ENCODE measurements around the gene SNX19.

The SNX19 gene

GRCh38 chr11:130874955-130875531, 41.2 kb downstream of the SNX19 start:
- Histone ChIP-seq H3K27me3 (ENCODE audit: control insufficient read depth in 2 of 2, insufficient read depth in 2 of 2, low read length in 2 of 2) (no peaks in the 10 kb centered on the region), H3K9ac (ENCODE audit: low read depth in 1 of 2, low read length in 2 of 2) (no peak overlapping the region), H3K4me3 (ENCODE audit: low read length in 2 of 2) (no peak overlapping the region), H3K36me3 (ENCODE audit: control insufficient read depth in 2 of 2, insufficient read depth in 2 of 2, low read length in 2 of 2) (peaks cover 49 to 58% of the 10 kb centered on the region in 2 donors), H3K27ac (ENCODE audit: low read depth in 2 of 2, low read length in 2 of 2) (no peak overlapping the region), H3K4me1 (ENCODE audit: control insufficient read depth in 2 of 2, insufficient read depth in 2 of 2, low read length in 2 of 2) (no peaks in the 10 kb centered on the region), H3K9me3 (ENCODE audit: control insufficient read depth in 2 of 2, low read length in 2 of 2) (no peaks in the 10 kb centered on the region)

- Histone ChIP-seq H3K9me3 (ENCODE audit: control insufficient read depth in 2 of 2, low read length in 2 of 2) (no peaks in the 10 kb centered on the region), H3K9ac (ENCODE audit: low read depth in 1 of 2, low read length in 2 of 2) (no peak overlapping the region), H3K36me3 (ENCODE audit: control insufficient read depth in 2 of 2, insufficient read depth in 2 of 2, low read length in 2 of 2) (peaks cover 46 to 57% of the 10 kb centered on the region in 2 donors), H3K27me3 (ENCODE audit: control insufficient read depth in 2 of 2, insufficient read depth in 2 of 2, low read length in 2 of 2) (no peaks in the 10 kb centered on the region), H3K4me3 (ENCODE audit: low read length in 2 of 2) (no peak overlapping the region), H3K27ac (ENCODE audit: low read depth in 2 of 2, low read length in 2 of 2) (no peak overlapping the region), H3K4me1 (ENCODE audit: control insufficient read depth in 2 of 2, insufficient read depth in 2 of 2, low read length in 2 of 2) (no peaks in the 10 kb centered on the region)
Observed at GRCh38 chr11:130874396-130874795, 41.9 kb downstream of the SNX19 start.

- H3K27me3 ChIP-seq (ENCODE audit: control insufficient read depth in 2 of 2, insufficient read depth in 2 of 2, low read length in 2 of 2): no peaks in the 10 kb centered on the region
- no peaks in the 10 kb centered on the region for H3K9me3 ChIP-seq (ENCODE audit: control insufficient read depth in 2 of 2, low read length in 2 of 2)
- no peak overlapping the region for H3K4me3 ChIP-seq (ENCODE audit: low read length in 2 of 2)
- H3K36me3 ChIP-seq (ENCODE audit: control insufficient read depth in 2 of 2, insufficient read depth in 2 of 2, low read length in 2 of 2): peaks cover 40 to 51% of the 10 kb centered on the region in 2 donors
- H3K4me1 ChIP-seq (ENCODE audit: control insufficient read depth in 2 of 2, insufficient read depth in 2 of 2, low read length in 2 of 2): no peaks in the 10 kb centered on the region
- H3K9ac ChIP-seq (ENCODE audit: low read depth in 1 of 2, low read length in 2 of 2): no peak overlapping the region
- no peak overlapping the region for H3K27ac ChIP-seq (ENCODE audit: low read depth in 2 of 2, low read length in 2 of 2)
Observed at GRCh38 chr11:130873761-130874160, 42.5 kb downstream of the SNX19 start.

- H3K4me3 ChIP-seq (ENCODE audit: low read length in 2 of 2): no peak overlapping the region
- no peaks in the 10 kb centered on the region for H3K27me3 ChIP-seq (ENCODE audit: control insufficient read depth in 2 of 2, insufficient read depth in 2 of 2, low read length in 2 of 2)
- H3K27ac ChIP-seq (ENCODE audit: low read depth in 2 of 2, low read length in 2 of 2): no peak overlapping the region
- H3K36me3 ChIP-seq (ENCODE audit: control insufficient read depth in 2 of 2, insufficient read depth in 2 of 2, low read length in 2 of 2): peaks cover 32 to 43% of the 10 kb centered on the region in 2 donors
- H3K9ac ChIP-seq (ENCODE audit: low read depth in 1 of 2, low read length in 2 of 2): no peak overlapping the region
- no peaks in the 10 kb centered on the region for H3K4me1 ChIP-seq (ENCODE audit: control insufficient read depth in 2 of 2, insufficient read depth in 2 of 2, low read length in 2 of 2)
- no peaks in the 10 kb centered on the region for H3K9me3 ChIP-seq (ENCODE audit: control insufficient read depth in 2 of 2, low read length in 2 of 2)
Observed at GRCh38 chr11:130872981-130873380, 43.3 kb downstream of the SNX19 start.

- no peak overlapping the region for H3K9ac ChIP-seq (ENCODE audit: low read depth in 1 of 2, low read length in 2 of 2)
- peaks cover 31 to 38% of the 10 kb centered on the region in 2 donors for H3K36me3 ChIP-seq (ENCODE audit: control insufficient read depth in 2 of 2, insufficient read depth in 2 of 2, low read length in 2 of 2)
- H3K27ac ChIP-seq (ENCODE audit: low read depth in 2 of 2, low read length in 2 of 2): no peak overlapping the region
Observed at GRCh38 chr11:130872513-130872912, 43.8 kb downstream of the SNX19 start.

GRCh38 chr11:130872102-130872501, 44.2 kb downstream of the SNX19 start:
- Histone ChIP-seq H3K27ac (ENCODE audit: low read depth in 2 of 2, low read length in 2 of 2) (no peak overlapping the region), H3K9me3 (ENCODE audit: control insufficient read depth in 2 of 2, low read length in 2 of 2) (no peaks in the 10 kb centered on the region), H3K9ac (ENCODE audit: low read depth in 1 of 2, low read length in 2 of 2) (no peak overlapping the region), H3K4me1 (ENCODE audit: control insufficient read depth in 2 of 2, insufficient read depth in 2 of 2, low read length in 2 of 2) (no peaks in the 10 kb centered on the region), H3K36me3 (ENCODE audit: control insufficient read depth in 2 of 2, insufficient read depth in 2 of 2, low read length in 2 of 2) (peaks cover 29 to 34% of the 10 kb centered on the region in 2 donors), H3K4me3 (ENCODE audit: low read length in 2 of 2) (no peak overlapping the region), H3K27me3 (ENCODE audit: control insufficient read depth in 2 of 2, insufficient read depth in 2 of 2, low read length in 2 of 2) (no peaks in the 10 kb centered on the region)

More at GRCh38 chr11:130872513-130872912, 43.8 kb downstream of the SNX19 start:
- Histone ChIP-seq H3K4me1 (ENCODE audit: control insufficient read depth in 2 of 2, insufficient read depth in 2 of 2, low read length in 2 of 2) (no peaks in the 10 kb centered on the region), H3K27me3 (ENCODE audit: control insufficient read depth in 2 of 2, insufficient read depth in 2 of 2, low read length in 2 of 2) (no peaks in the 10 kb centered on the region), H3K9me3 (ENCODE audit: control insufficient read depth in 2 of 2, low read length in 2 of 2) (no peaks in the 10 kb centered on the region), H3K4me3 (ENCODE audit: low read length in 2 of 2) (no peak overlapping the region)

- H3K27me3 ChIP-seq (ENCODE audit: control insufficient read depth in 2 of 2, insufficient read depth in 2 of 2, low read length in 2 of 2): no peaks in the 10 kb centered on the region
- no peak overlapping the region for H3K9ac ChIP-seq (ENCODE audit: low read depth in 1 of 2, low read length in 2 of 2)
- H3K36me3 ChIP-seq (ENCODE audit: control insufficient read depth in 2 of 2, insufficient read depth in 2 of 2, low read length in 2 of 2): peaks cover 24 to 30% of the 10 kb centered on the region in 2 donors
- no peaks in the 10 kb centered on the region for H3K4me1 ChIP-seq (ENCODE audit: control insufficient read depth in 2 of 2, insufficient read depth in 2 of 2, low read length in 2 of 2)
- H3K4me3 ChIP-seq (ENCODE audit: low read length in 2 of 2): no peak overlapping the region
- H3K27ac ChIP-seq (ENCODE audit: low read depth in 2 of 2, low read length in 2 of 2): no peak overlapping the region
- no peaks in the 10 kb centered on the region for H3K9me3 ChIP-seq (ENCODE audit: control insufficient read depth in 2 of 2, low read length in 2 of 2)
Observed at GRCh38 chr11:130871616-130872015, 44.7 kb downstream of the SNX19 start.

- H3K27ac ChIP-seq (ENCODE audit: low read depth in 2 of 2, low read length in 2 of 2): no peak overlapping the region
- H3K36me3 ChIP-seq (ENCODE audit: control insufficient read depth in 2 of 2, insufficient read depth in 2 of 2, low read length in 2 of 2): peaks cover 13 to 15% of the 10 kb centered on the region in 2 donors
- H3K4me3 ChIP-seq (ENCODE audit: low read length in 2 of 2): no peak overlapping the region
- H3K9me3 ChIP-seq (ENCODE audit: control insufficient read depth in 2 of 2, low read length in 2 of 2): no peaks in the 10 kb centered on the region
- H3K27me3 ChIP-seq (ENCODE audit: control insufficient read depth in 2 of 2, insufficient read depth in 2 of 2, low read length in 2 of 2): no peaks in the 10 kb centered on the region
- H3K9ac ChIP-seq (ENCODE audit: low read depth in 1 of 2, low read length in 2 of 2): no peak overlapping the region
- H3K4me1 ChIP-seq (ENCODE audit: control insufficient read depth in 2 of 2, insufficient read depth in 2 of 2, low read length in 2 of 2): no peaks in the 10 kb centered on the region
Observed at GRCh38 chr11:130868721-130869390, 47.4 kb downstream of the SNX19 start.

- no peaks in the 10 kb centered on the region for H3K27me3 ChIP-seq (ENCODE audit: control insufficient read depth in 2 of 2, insufficient read depth in 2 of 2, low read length in 2 of 2)
- no peaks in the 10 kb centered on the region for H3K4me1 ChIP-seq (ENCODE audit: control insufficient read depth in 2 of 2, insufficient read depth in 2 of 2, low read length in 2 of 2)
- H3K9me3 ChIP-seq (ENCODE audit: control insufficient read depth in 2 of 2, low read length in 2 of 2): no peaks in the 10 kb centered on the region
- no peak overlapping the region for H3K9ac ChIP-seq (ENCODE audit: low read depth in 1 of 2, low read length in 2 of 2)
- no peak overlapping the region for H3K4me3 ChIP-seq (ENCODE audit: low read length in 2 of 2)
- no peak overlapping the region for H3K27ac ChIP-seq (ENCODE audit: low read depth in 2 of 2, low read length in 2 of 2)
- peaks cover 9 to 15% of the 10 kb centered on the region in 2 donors for H3K36me3 ChIP-seq (ENCODE audit: control insufficient read depth in 2 of 2, insufficient read depth in 2 of 2, low read length in 2 of 2)
Observed at GRCh38 chr11:130868086-130868710, 48.1 kb downstream of the SNX19 start.

GRCh38 chr11:130866831-130867230, 49.4 kb downstream of the SNX19 start:
- Histone ChIP-seq H3K9me3 (ENCODE audit: control insufficient read depth in 2 of 2, low read length in 2 of 2) (no peaks in the 10 kb centered on the region), H3K4me1 (ENCODE audit: control insufficient read depth in 2 of 2, insufficient read depth in 2 of 2, low read length in 2 of 2) (no peaks in the 10 kb centered on the region), H3K27me3 (ENCODE audit: control insufficient read depth in 2 of 2, insufficient read depth in 2 of 2, low read length in 2 of 2) (no peaks in the 10 kb centered on the region), H3K9ac (ENCODE audit: low read depth in 1 of 2, low read length in 2 of 2) (no peak overlapping the region), H3K36me3 (ENCODE audit: control insufficient read depth in 2 of 2, insufficient read depth in 2 of 2, low read length in 2 of 2) (peaks cover 8 to 9% of the 10 kb centered on the region in 2 donors), H3K4me3 (ENCODE audit: low read length in 2 of 2) (no peak overlapping the region), H3K27ac (ENCODE audit: low read depth in 2 of 2, low read length in 2 of 2) (no peak overlapping the region)
